GM21576 (cell line): Measurements from ENCODE around the gene UNC5CL.
"Not testable (repeated sequence)": the region's sequence is repeated elsewhere in the genome, so short reads cannot be mapped to it uniquely, and the experiment has no call there.

Source experiments
- ATAC-seq: cut with Tn5 transposase; IDR thresholded peaks from one replicate; pipeline ENCODE4 v1.9.1; 2021; ENCODE audit warnings: mild to moderate bottlenecking, moderate library complexity; ENCODE audit not compliant: unreplicated experiment

Gene UNC5CL

GRCh38 chr6:41040101-41040939 lies 1.3 kb upstream of the UNC5CL start:
- no peak for ATAC-seq

GRCh38 chr6:41038205-41038604 lies 816 bp downstream of the UNC5CL start:
- no peak for ATAC-seq

DNA sequence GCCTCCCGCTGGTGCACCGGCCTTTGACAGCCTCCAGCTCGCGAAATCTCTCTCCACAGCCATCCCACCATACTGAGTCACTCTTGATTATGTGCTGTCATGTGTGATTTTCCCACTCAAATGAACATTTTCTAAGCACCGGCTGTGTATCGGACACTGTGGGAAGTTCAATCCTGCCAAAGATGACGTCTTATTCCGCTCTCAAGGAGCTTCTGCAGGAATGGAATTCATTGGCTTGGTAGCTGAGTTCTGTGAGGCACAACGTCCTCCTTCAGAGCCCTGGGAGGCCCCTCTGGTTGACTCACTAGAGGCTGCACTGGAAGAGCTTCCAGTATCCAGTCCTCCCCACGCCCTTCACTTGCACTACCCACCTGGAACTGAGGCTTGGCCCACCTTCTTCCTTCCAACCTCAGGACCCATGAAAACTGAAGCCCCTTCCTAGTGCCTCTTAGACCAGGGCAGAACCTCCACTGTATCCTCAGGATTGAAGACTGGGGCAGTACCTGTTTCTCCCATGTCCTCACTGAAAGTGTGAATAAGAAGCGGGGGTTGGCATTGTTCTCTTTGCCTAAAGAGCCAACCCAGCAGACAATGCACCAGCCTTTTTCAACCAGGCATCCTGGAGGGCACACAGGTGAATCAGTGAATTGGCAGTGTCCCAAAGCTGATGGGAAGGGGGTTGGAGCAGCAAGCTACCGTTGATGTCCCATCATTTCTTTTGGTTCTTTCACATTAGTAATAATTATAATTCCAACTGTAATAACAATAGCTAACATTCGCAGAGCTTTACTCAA lies 1.7 kb downstream of the UNC5CL start:
- no peak for ATAC-seq

GRCh38 chr6:41036601-41037000 lies 2.4 kb downstream of the UNC5CL start:
- no peak for ATAC-seq

GRCh38 chr6:41036186-41036585 lies 2.8 kb downstream of the UNC5CL start:
- ATAC-seq = no peak

GRCh38 chr6:41033776-41034175 lies 5.2 kb downstream of the UNC5CL start:
- ATAC-seq = no peak

DNA sequence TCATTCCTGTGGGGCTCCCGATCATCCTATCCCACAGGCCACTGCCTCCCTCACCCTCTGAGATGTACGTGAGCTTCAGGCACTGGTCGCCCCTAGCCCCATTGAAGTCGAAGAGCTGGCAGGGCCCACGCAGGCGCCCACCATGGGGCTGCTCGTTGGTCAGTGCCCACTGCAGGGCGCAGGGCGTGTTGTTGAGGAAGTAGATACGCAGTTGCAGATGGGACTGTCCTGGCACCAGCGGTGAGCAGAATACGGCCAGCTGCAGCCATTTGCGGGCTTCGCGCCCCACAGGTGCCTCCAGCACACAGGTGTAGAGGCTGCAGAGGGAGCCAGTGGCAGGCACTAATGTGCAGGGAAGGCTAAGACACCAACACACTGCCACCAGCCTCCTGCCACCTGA lies 6.2 kb downstream of the UNC5CL start:
- ATAC-seq = no peak

DNA sequence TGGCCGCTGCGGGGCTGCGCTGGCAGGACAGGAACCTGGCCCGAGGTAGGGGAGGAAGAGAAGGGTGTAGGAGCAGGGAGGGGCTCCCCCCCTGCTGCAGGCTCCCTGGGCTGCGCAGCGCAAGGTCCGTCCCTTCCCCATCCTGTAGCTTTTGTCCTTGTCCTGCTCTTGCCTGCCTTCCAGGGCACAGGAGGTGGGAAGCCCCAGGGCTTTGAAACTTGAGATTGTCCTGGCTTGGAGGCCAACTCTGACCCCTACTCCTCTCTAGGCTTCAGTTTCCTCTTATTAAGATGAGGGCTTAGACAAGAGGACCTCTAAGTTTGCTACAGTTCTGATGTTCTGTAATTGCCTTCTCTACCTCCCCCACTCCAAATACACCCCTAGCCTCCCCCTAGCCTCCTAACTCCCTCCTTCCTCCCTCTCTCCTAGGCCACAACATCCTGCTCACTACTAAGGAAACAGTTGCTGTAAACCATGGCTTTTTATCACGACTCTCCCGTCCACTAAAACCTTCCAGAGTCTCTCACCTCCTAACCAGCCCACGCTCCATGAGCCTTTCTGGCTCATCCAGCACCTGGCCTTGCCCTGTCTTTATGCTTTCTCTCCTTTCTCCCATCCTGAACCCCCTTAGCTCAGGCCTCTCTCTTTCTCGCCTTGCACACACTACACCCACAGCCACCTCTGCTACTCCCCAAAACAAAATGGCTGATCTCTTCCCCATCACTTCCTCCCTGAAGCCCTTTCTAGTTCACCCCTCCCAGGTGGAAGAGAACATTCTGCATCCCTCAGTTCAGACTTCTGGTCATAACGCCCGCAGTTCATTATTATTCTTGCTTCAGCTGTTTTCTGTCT lies 10.2 kb downstream of the UNC5CL start:
- peak; percentile 43 for ATAC-seq

GRCh38 chr6:41027799-41028560 lies 11.0 kb downstream of the UNC5CL start:
- peak; percentile 86 for ATAC-seq

DNA sequence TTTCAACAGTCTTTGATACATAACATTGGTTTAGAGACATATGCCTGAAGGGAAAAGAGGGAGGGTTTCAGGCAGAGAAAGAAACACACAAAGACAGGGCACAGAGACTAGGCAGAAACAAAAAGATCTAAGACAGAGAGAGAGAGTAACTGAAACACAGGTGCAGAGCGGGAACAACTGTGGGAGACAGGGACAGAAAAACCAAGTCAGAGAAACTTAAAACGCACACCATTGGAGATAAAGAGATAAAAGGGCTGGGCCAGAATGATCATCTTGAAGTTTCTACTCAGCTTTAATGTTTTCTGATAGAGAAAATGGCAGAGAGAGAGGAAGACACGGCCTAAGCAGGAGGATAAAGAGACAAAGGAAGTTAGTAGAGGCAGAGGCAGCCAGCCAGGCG lies 11.8 kb downstream of the UNC5CL start:
- no peak for ATAC-seq

GRCh38 chr6:41025966-41026530 lies 13.0 kb downstream of the UNC5CL start:
- ATAC-seq = no peak

- ATAC-seq = no peak
These were observed 15.9 kb downstream of the UNC5CL start for GRCh38 chr6:41023114-41023513.

- no peak for ATAC-seq
These were observed 16.7 kb downstream of the UNC5CL start for GRCh38 chr6:41022294-41022693.

- ATAC-seq = no peak
These were observed 17.2 kb downstream of the UNC5CL start for GRCh38 chr6:41021832-41022231.

GRCh38 chr6:41017663-41018062 lies 21.4 kb downstream of the UNC5CL start:
- ATAC-seq = no peak

- not testable (repeated sequence) for ATAC-seq
These were observed 23.2 kb downstream of the UNC5CL start for GRCh38 chr6:41015860-41016259.

- ATAC-seq = no peak
These were observed 24.2 kb downstream of the UNC5CL start for GRCh38 chr6:41014780-41015179.

GRCh38 chr6:41013466-41014153 lies 25.4 kb downstream of the UNC5CL start:
- ATAC-seq = no peak

GRCh38 chr6:41011673-41012072 lies 27.3 kb downstream of the UNC5CL start:
- ATAC-seq = no peak

DNA sequence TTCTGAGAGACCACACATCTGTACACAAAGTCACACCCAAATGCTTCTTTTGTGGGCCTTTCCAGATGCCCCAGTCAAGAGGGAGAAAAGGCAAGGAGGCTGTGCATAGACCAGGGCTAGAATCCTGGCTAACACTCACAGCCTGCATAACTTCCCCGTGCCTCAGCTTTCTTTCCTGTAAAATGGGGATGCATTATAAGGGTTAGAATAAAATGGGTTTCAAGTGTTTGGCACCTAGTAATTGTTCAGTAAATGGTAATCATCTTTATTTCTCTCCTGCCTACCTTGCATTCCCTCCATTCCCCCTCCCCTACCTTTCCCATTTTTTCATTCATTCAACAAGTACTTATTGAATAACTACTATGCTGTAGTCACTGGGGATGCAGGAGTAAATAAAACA lies 29.4 kb downstream of the UNC5CL start:
- no peak for ATAC-seq
